HG03103 (cell line): ENCODE data around the gene GRIK2.

Experiments
- ATAC-seq: cut with Tn5 transposase; IDR thresholded peaks from one replicate; pipeline ENCODE4 v1.9.1; 2021; ENCODE audit warnings: low read depth; ENCODE audit not compliant: unreplicated experiment

GRIK2 gene

DNA sequence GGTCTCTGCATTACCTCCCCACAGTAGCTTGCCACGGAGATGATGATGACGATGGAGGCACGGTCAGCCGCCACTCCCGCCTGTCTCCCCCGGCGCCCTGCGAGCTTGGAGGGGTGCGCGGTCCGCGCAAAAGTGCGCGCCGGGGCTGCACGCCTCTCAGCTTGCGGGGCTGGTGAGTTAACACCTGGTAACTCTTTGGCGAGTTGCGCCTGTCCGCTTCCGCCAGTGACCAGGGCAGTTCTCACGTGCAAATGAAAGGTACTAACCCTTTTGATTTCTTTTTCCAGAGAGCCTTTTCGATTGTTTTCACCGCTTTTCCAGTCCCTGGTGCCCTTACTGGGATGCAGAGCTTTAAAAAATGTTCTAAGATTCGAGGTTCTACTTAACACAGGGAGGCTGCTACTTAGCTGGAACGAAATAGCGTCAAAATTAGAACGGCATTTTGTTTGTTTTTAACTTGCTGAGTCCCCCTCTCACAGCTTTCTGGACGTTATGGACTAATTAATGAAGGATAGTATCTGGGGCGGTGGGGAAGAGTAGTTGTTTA, 6.2 kb downstream of the GRIK2 start:
- no peak for ATAC-seq

DNA sequence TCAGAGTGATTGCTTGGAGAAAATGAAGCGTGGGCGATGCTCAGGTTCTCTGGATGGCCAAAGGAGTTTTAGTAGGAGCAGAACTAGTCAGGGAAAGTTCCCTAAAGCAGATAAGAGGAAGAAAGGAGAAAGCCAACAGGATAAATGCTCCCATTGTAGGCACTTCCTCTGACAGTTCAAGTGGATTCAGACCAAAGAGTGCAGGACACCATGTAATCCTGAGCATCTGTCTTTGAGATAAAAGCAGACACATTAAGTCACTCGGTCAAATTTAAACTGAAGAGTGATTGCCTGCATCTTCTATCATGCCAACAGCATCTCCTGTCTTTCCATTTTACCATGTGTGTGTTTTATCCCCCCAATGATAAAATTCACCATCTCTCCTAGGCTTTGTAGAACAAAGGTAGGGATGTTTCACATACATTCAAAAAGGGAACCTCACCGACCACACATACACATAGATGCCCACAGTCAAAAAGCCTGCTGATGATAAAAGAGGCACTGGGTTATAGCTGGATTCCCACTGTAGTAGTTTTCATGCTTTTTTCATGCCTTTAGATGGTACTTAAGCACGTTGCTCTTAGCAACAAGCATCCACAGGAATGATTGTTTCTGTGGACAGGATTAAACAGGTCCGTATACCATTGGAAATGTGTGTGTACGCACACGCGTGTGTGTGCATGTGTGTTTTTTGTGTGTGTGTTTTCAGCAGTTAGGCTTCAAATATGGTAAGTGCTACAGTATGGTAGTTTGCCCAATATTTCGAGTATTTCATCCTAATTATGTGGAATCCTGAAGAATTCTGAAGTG, 7.0 kb downstream of the GRIK2 start:
- no peak for ATAC-seq

DNA sequence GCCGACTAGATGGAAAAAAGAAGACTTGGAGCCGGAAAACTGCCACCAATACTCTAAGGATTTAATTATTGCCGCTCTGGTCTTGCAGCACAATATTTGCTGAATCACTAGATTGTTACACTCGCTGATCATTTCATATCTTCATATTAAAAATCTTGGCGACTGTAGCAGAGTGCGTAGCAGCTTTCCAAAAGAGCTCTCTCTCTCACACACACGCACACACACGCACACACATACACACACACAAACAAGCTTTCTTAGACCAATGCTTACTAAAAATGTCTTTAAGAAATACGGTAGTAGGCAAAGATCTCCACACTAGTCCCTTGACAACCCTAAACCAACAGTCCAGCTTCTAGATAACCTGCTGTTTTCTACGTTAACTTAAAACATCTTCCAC, 7.7 kb downstream of the GRIK2 start:
- no peak for ATAC-seq

DNA sequence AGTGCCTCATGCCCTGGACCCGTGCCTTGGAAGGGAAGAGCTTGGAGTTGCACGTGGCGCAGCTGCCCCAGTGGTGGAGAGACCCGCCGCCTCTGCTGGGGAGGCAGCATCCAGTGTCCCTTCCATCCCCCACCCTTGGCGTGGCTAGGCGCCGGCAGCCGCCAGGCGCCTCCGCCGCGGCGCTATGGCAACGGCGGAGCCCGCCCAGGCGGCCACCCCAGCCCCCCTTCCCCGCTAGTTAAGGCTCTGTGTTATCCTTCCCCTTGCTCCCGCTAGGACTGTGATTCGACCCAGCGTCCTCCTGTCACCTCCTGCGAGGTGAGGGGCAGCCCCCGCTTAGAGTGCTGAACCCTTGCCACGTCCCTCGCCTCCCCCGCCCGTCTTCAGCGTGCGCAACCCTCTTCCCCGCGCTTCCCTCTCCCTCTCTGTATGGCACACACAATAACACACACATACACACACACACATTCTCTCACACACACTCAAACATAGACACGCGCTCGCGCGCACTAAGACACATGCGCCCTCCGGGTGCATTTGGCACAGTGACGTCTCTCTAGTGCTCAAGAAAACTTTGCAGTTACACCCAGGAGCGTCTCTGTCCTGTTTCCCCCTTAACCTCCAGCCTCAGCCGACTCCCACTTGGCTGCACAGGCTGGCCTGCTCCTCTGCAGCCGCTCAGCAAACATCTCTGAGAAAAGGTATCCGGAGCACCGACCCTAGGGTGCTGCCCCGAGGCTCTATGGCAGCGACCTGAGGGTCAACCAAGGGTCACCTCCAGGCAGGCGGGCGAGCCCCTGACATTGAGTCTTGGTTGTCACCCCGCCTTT, 8.5 kb downstream of the GRIK2 start:
- no peak for ATAC-seq

DNA sequence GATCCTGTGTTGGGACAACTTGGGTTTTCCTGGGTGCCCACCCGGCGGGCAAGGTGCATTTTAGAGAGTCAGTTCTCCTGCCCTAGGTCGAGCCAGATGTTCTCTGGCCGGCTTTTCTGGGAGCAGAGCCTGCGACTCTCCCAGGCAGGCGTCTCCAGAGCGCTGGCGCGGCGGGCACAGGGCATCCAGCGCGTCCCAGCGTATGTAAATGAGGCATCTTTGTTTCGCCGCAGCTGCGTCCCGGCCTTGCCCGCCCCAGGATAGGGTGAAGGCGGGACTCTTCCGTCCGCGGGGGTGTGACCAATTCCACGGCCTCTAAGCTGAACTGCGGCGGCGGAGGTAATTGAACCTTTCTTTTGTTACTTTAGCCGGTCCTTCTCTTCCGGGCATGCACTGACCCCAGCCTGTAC, 9.1 kb downstream of the GRIK2 start:
- no peak for ATAC-seq

DNA sequence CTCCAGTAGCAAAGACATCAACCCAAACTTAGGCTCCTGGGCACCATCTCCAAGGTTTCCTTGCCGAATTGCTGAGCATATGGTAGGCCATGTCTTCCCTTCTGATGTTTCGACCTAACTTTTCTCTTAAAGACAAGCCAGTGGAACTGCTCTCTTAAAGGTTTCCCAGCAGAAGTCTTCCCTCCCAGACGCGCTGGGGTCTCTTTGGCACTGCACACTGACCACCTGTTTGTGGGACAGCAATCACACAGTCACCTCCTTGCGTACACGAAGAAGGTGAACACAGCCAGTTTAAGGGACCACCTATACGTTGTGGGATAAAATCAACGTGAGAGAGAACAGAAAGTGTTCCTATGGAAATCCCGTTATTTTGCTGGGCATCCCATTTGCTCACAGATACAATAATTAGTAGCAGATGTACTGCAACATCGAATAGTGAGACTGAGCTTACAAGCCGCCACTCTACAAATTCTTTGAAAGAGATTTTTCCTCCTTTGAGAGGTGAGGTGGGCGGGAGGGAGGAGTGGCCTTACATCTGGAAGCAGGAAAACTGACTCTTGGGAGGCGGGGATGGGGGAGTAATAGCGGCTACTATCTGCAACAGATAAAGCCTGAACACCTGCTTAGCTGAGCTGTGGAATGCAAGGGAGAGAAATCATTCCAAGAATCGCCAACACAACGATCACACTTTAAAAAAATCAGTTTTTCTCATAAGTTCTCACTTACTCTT, 9.9 kb downstream of the GRIK2 start:
- ATAC-seq = no peak

DNA sequence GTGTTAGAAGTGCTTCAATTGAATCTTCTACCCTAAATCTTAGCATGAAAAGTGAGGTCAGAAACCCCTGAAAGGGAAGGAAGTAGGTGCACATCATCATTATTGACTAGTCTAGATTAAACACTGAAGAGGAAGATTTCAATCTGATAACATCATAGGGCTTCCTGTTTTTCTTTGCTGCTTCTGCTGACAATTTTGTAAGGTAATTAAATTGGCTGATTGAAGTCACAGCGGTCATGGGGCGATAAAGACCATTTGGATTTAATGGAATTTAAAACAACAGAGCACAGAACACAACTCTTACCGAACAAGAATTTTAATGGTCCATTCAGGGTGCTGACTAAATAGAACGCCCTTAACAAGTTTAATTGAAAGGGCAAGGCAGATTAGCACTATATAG, 11.3 kb downstream of the GRIK2 start:
- ATAC-seq = no peak

DNA sequence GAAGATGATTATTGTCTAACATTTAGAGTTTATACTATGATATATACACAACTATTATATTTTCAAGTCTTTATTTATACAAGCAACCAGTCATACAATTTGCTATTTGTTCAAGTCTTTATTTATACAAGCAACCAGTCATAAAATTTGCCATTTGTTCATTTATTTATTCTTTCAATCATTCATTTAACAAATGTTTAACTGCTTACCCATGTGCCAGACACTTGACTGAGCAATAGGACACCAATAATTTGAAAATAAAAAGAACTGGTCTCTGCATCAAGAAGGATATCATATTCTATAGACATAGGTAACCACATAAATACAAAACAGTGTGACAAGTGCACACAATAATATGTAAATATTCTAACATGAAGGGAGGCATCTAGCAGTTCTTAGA, 20.3 kb downstream of the GRIK2 start:
- ATAC-seq = no peak

DNA sequence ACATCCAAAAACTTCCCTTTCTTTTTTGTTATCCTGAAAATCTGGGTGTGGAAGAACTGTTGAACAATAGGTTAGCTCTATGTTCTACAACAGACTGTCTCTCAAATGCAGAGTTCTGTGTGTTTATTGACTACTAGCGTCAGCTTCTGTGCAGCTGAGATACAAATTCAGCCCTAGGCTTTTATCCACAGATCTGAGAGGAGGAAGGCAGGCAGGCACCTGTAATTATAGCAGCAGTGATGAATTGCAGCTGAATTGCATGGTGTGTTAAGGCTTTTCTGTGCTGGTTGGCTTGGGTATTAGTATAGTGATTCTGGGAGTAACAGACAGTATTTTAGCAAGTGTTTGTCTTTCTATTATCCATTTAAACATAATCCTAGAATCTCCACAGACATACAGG, 24.4 kb downstream of the GRIK2 start:
- no peak for ATAC-seq

DNA sequence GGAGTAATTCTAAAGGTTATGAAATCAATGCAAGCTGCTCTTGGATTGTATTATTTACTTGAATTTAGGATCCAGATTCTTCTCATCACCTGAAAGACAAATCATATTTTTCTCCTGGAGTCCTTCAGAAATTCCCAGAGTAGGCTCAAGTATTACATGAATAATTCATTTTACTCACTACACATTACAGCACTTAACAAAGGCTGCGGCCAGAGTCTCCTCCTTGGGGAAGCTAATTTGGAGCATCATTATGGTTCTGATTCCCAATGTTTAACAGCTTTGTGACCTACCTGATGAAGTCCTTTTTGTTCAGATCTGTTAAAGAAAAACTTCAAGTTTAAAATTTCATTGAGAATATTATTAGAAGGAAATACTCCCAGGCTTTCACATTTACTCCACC, 28.7 kb downstream of the GRIK2 start:
- ATAC-seq = no peak

DNA sequence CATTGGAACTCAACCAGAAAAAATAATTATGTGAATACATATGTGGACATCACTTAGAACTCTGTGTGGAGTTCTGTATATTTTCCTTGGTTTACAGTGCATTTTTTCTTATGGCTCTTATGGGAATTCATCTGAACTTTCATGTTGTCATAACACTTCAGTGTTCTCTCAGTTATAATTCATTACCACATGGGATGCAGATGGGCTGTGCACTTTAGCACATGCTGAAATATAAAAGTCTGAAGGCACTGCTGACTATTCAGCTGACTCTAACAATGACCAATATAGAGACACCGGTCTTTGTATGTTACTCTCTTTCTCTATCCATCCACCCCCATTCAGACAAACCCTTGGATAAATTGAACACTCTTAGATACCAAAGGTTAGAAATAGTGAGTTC, 29.3 kb downstream of the GRIK2 start:
- no peak for ATAC-seq

DNA sequence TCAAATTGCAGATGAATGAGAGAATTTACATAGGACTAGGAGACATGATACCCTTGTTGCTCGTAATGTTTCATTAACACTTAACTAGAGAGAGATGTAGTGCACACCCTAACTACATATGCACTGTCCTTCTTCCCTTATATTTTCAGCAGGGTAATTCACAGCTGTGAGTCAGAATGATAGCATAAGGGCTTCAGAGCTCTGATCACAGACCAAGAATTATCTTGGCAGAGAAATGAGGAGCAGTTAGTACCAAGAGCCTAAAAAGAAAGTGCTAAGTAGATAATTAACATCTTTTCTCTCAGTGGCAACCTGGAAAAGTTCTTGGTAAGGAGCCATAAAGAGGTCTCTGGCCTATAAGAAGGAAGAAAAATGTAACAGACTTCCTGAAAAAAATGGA, 35.8 kb downstream of the GRIK2 start:
- ATAC-seq = no peak

DNA sequence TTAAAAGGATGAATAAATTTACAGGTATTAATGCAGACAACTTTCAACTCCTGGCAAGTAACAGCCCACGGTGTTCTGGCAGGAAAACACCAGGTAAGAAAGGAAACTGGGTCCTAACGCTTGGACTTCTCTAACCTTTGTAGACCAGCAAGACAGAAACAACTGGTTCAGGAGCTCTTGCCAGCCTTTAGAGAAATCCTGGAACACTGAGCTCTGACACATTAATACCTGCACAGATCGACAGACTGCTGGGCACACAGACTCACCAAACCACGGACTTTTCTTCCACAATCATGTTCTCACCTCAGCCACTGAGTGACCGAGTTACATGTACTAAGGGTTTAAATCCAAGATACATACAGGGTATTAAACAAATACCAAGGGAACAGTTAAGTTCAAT, 36.3 kb downstream of the GRIK2 start:
- ATAC-seq = no peak

DNA sequence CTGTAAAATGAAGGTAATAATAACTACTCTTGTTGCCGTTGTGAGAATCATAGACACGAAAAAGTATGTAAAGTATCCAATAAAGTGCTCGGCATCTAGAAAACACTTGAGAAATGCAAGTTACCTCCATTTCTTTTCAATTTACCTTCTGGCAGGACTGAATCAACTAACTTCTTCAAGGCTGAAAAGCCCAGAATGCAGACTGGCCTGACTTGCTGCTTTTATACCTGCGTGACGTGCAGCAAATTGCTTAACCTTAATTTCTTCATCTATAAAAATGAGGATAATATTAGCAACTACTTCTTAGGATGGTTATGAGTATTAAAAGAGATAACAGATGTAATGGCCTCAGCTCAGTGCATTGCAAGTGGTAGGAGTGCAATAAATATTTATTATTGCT, 39.6 kb downstream of the GRIK2 start:
- ATAC-seq = no peak

DNA sequence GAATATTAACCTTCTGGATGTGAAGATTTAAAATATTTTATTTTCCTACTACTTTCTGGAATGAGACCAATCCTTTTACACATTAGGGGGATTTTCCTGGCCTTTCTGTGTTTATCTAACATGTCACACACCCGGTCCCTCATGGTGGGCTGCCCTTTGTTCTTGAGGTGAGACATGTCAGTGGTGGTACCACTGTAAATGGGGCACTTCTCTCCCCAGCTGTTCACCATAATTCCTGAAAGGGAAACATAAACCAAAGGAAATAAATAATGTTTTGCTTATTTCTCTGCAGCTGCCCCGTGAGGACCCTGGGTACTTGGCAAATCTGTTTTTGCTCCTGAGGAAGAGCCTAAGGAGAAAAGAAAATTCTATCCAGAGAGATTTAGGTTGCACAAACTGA, 41.1 kb downstream of the GRIK2 start:
- no peak for ATAC-seq

DNA sequence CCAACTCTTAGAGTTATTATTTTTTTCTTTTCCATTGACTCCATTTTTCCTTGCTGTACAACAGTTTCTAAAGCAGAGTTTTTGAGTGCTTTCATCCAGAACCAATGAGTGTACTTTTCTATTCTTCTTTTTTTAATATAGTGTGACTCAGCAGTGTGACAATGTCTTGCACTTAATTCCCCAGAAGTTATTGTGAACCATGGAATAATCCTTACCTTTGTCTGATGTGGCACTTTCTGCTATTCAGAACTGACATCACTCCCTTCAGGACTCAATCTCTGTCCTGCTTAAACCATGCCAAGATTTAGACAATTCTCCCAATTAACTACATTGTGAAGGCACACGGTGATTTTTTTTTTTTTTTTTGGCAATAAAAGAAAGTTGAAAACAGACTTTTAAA, 41.5 kb downstream of the GRIK2 start:
- ATAC-seq = no peak

DNA sequence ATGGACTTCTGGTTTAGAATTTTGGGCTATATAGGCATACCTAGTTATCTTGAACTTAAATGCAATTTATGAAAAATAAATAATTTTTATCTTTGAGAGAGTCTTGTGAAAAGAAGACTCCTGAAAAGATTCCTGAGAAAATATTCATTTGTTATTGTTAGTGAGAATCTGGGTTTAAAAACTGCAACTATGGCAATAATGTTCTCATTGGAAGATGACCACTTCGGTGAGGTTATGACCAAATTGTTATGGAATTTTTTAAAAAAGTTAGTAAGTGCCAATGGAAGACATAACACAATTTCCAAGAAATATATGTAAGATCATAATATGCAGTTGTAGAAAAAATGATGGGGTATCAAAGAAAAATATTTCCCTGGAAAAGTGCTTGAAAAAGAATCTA, 46.3 kb downstream of the GRIK2 start:
- no peak for ATAC-seq

DNA sequence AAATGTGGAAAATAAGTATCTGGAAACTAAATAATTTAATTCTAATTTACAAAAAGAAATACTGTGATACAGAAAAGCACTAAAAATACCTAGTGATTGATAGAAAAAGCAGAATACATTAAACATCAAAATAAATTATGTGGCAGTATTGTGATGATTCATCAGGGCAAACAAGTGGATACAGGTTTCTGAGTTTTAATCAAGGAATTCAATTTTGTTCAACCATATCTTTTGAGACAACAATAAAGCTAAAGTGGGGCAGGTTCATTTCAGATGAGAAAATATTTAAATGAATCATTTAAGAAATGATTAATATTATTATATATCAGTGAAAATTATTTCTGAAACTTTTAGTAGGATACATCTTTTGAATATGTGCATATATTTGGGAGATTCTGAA, 49.8 kb downstream of the GRIK2 start:
- no peak for ATAC-seq

DNA sequence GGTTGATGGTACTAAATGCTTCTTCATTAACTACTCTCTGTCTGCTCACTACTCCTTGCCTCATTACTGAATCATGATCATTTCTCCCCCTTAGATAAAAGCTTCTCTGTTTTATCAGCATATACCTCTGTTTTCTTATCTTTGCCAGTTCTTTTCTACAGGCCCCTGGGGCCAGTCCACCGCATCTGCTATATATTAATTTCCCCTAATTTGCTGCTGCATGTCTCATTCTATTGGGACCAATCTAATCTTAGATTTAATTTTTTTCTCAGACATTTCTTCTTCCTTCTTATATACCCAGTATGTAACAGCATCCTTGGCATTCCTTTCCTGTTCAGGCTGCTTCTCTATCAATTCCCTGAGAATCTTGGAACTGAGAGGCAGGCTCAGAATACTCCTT, 51.2 kb downstream of the GRIK2 start:
- no peak for ATAC-seq

DNA sequence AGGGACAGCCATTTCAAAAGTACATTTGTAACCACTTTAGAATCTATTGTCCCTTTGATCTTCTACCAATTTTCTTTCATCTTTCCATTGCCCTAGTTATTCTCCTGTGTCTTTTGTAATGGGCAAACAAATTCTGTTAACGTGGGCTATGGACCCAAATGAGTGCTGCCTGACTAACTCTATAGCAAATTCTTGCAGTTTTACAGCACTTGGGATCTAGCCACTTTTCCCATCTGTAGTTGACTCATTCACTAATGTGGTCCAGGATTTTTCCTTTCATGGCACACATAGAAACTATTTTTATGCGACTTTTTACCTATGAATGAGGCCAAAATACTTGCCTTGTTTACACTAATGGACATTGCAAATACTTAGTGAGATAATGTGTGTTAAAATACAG, 52.0 kb downstream of the GRIK2 start:
- ATAC-seq = no peak

DNA sequence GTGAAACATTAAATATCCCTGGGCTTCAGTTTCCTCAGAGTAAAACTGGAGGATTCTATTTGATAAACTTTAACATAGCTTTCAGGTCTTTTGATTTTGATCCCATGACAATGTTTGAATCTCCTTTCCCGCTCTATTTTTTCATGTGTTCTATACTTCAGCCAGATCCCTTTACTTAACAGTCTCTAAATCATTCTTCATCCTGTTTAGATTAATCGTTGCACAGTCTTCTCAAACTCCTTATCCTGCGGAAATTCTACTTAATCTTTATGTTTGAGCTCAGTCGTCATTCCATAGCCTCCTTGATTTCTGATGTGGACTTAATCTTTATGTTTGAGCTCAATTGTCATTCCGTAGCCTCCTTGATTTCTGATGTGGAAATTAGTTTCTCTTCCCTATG, 57.4 kb downstream of the GRIK2 start:
- no peak for ATAC-seq
